HepG2 (cell line): Measurements from ENCODE around the gene CFAP54. TPM values are rescaled to one million over a fixed set of nuclear protein-coding genes. Genes with fewer than 3 reads are reported as not detected.

Experiments
- JUN ChIP-seq: sonication (generic); formaldehyde crosslinking; IDR thresholded peaks from 2 replicates; pipeline ENCODE4 v1.4.0; 2020; ENCODE audit warnings: mild to moderate bottlenecking, missing genetic modification reagents
- LCORL ChIP-seq, 2 experiments: fragments of 450-650 bp in 1 of 2; sonication (generic) in 1 of 2; formaldehyde crosslinking in 1 of 2; IDR thresholded peaks; 2 replicates each; pipeline versions ENCODE4 v1.5.0 to v1.6.1; 2017 to 2020; ENCODE audit warnings: antibody characterized with exemption in 1 of 2, missing genetic modification reagents in 1 of 2
- MED1 ChIP-seq: sonication (generic); formaldehyde crosslinking; IDR thresholded peaks from 2 replicates; pipeline ENCODE4 v1.4.0; 2020; ENCODE audit warnings: missing genetic modification reagents
- NFAT5 ChIP-seq: sonication (generic); formaldehyde crosslinking; IDR thresholded peaks from 2 replicates; pipeline ENCODE4 v1.4.0; 2020; ENCODE audit warnings: missing genetic modification reagents
- PBX2 ChIP-seq: IDR thresholded peaks from 2 replicates; pipeline ENCODE4 v1.6.1; 2016; ENCODE audit warnings: control low read depth
- PHF21A ChIP-seq: sonication (generic); formaldehyde crosslinking; IDR thresholded peaks from 2 replicates; pipeline ENCODE4 v1.5.0; 2020; ENCODE audit warnings: mild to moderate bottlenecking, missing genetic modification reagents
- SOX5 ChIP-seq: IDR thresholded peaks from 2 replicates; pipeline ENCODE4 v1.6.1; 2016; ENCODE audit warnings: borderline replicate concordance
- TRIM22 ChIP-seq: fragments of 450-650 bp; IDR thresholded peaks from 2 replicates; pipeline ENCODE4 v1.6.1; 2017
- ZBTB8A ChIP-seq: sonication (generic); formaldehyde crosslinking; IDR thresholded peaks from 2 replicates; pipeline ENCODE4 v1.4.0; 2020; ENCODE audit warnings: mild to moderate bottlenecking, low read depth, missing genetic modification reagents, borderline replicate concordance
- ZFP36 ChIP-seq: fragments of 150-350 bp; IDR thresholded peaks from 2 replicates; pipeline ENCODE4 v1.6.1; 2018; ENCODE audit warnings: borderline replicate concordance, low read length, low read depth; ENCODE audit not compliant: partially characterized antibody
- ZNF331 ChIP-seq: sonication (generic); formaldehyde crosslinking; IDR thresholded peaks from 2 replicates; pipeline ENCODE4 v1.4.0; 2020; ENCODE audit warnings: missing genetic modification reagents
- ZNF414 ChIP-seq: sonication (generic); formaldehyde crosslinking; IDR thresholded peaks from 2 replicates; pipeline ENCODE4 v1.5.0; 2020; ENCODE audit warnings: missing genetic modification reagents
- ZNF446 ChIP-seq: sonication (generic); formaldehyde crosslinking; IDR thresholded peaks from 2 replicates; pipeline ENCODE4 v1.5.0; 2020; ENCODE audit warnings: mild to moderate bottlenecking, missing genetic modification reagents
- ZNF564 ChIP-seq: sonication (generic); formaldehyde crosslinking; IDR thresholded peaks from 2 replicates; pipeline ENCODE4 v1.8.1; 2023; ENCODE audit warnings: mild to moderate bottlenecking, missing genetic modification reagents
- ZNF607 ChIP-seq: sonication (generic); formaldehyde crosslinking; IDR thresholded peaks from 2 replicates; pipeline ENCODE4 v1.5.1; 2020; ENCODE audit warnings: missing genetic modification reagents, mild to moderate bottlenecking, borderline replicate concordance
- ZSCAN20 ChIP-seq: sonication (generic); formaldehyde crosslinking; IDR thresholded peaks from 2 replicates; pipeline ENCODE4 v1.4.0; 2020; ENCODE audit warnings: missing genetic modification reagents, mild to moderate bottlenecking, borderline replicate concordance
- polyA plus RNA-seq, 8 experiments: library from polyadenylated mRNA; depleted of rRNA in 3 of 8; stranded (reverse) in 7 of 8; unstranded in 1 of 8; fragments of >200 nt; fragmentation: Illumina TruSeq in 4 of 8; extraction: Trizol in 4 of 8; gene quantifications; 2 replicates each; pipeline versions ENCODE4 v1.2.1 to v1.2.3, GENCODE V29; 2011 to 2016; ENCODE audit warnings: low read depth in 4 of 8, missing spikeins in 1 of 8, mixed read lengths in 1 of 8; ENCODE audit not compliant: insufficient read depth in 1 of 8
- total RNA-seq, 5 experiments: library from RNA; depleted of rRNA; stranded (reverse); fragments of >200 nt; fragmentation: Illumina TruSeq; extraction: Trizol; gene quantifications; 2 replicates each; pipeline ENCODE4 v1.2.3, GENCODE V29; 2016; ENCODE audit warnings: low read depth in 1 of 5
- TF ChIP-seq, protein P1 (sequence below): sonication (generic); formaldehyde crosslinking; IDR thresholded peaks from 2 replicates; pipeline ENCODE4 v1.4.0; 2020; ENCODE audit warnings: missing genetic modification reagents; ENCODE audit errors: not compliant biosample characterization
- TF ChIP-seq, protein P2 (sequence below): sonication (generic); formaldehyde crosslinking; IDR thresholded peaks from 2 replicates; pipeline ENCODE4 v1.4.0; 2020; ENCODE audit warnings: mild to moderate bottlenecking, missing genetic modification reagents

The CFAP54 gene
- total and polyA plus RNA-seq, 2 of the 13 experiments (the other 11 are each of a cell fraction or from before 2014, with no cell fraction given) = not detected

DNA sequence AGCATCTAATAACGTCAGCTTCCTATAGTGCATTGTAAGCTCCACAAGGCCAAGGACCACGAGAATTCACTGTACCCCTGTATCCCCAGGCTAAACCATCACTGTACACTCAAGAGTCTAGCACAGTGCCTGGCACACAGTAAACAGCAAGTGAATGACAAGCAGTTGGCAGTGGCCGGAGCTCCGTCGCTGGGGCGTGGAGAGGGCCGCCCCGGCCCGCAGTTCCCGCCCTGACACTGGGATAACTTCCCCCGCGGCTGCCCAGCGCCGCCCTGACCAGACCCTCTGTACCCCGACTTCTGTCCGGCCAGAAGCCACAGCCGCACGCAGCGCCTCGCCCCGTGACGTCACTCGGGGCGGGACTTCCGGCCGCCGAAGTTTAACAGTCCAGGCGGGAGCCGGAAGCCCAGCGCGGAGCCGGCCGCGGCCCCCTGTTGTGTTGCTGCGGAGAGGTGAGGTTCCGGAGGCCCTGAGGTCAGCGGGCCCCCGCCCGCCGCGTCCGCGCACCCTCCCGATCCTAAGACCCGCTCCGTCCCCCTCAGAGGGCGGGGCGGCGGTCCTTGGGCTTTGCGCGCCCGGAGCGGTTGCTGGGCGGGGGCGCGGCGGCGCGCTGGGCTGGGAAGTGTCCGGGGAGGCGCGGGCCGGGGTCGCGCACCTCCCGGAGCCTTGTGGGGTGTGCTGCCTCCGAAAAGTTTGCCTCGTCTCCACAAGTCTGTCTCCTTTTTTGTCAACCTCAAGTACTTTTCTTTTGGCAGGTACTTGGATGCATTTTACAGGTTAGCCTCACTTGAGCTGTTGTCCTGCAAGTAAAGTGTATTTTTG is 417.7 kb downstream of the CFAP54 start, which contains the start of gene NEDD1 (continued):
- peak; percentile 48; the same call in 1 of the 2 replicates for TF ChIP-seq PBX2 (CRISPR knock-in tag)
- TF ChIP-seq SOX5 (CRISPR knock-in tag) = peak; percentile 53; the same call in 1 of the 2 replicates
- TF ChIP-seq ZNF607 = no peak; the same call in 1 of the 2 replicates
- TF ChIP-seq PHF21A (CRISPR knock-in tag) = peak; percentile 83
- TF ChIP-seq ZBTB8A = no peak
- no peak for TF ChIP-seq ZNF564 (CRISPR knock-in tag)
- 0 out of 2 replicates have a peak, but pooled peaks have one; percentile 58 for TF ChIP-seq ZNF414
- TF ChIP-seq TRIM22 = no peak
- TF ChIP-seq, protein P1, sequence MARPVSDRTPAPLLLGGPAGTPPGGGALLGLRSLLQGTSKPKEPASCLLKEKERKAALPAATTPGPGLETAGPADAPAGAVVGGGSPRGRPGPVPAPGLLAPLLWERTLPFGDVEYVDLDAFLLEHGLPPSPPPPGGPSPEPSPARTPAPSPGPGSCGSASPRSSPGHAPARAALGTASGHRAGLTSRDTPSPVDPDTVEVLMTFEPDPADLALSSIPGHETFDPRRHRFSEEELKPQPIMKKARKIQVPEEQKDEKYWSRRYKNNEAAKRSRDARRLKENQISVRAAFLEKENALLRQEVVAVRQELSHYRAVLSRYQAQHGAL (CRISPR knock-in tag) = no peak
- no peak for TF ChIP-seq ZSCAN20
- no peak for TF ChIP-seq ZFP36
- peak; percentile 51; the same call in 1 of the 2 replicates for TF ChIP-seq NFAT5 (CRISPR knock-in tag)
- TF ChIP-seq MED1 = peak; percentile 55; the same call in 1 of the 2 replicates
- TF ChIP-seq, protein P2, sequence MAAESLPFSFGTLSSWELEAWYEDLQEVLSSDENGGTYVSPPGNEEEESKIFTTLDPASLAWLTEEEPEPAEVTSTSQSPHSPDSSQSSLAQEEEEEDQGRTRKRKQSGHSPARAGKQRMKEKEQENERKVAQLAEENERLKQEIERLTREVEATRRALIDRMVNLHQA (CRISPR knock-in tag) = no peak
- TF ChIP-seq ZNF331 (CRISPR knock-in tag) = peak; percentile 14; the same call in 1 of the 2 replicates
- TF ChIP-seq ZNF446 (CRISPR knock-in tag) = no peak
- TF ChIP-seq JUN (CRISPR knock-in tag) = no peak; the same call in 1 of the 2 replicates
- TF ChIP-seq LCORL (IDR thresholded peaks at IDR 0.05) = no peak
- no peak; the same call in 1 of the 2 replicates for TF ChIP-seq LCORL (CRISPR knock-in tag; IDR thresholded peaks at IDR 0.05)
